GM21737 (cell line): ENCODE data around the gene NOC4L.
"Not testable (repeated sequence)": the region's sequence is repeated elsewhere in the genome, so short reads cannot be mapped to it uniquely, and the experiment has no call there.

Experiments
- ATAC-seq: cut with Tn5 transposase; IDR thresholded peaks from one replicate; pipeline ENCODE4 v1.9.1; 2021; ENCODE audit warnings: mild to moderate bottlenecking, moderate library complexity; ENCODE audit not compliant: unreplicated experiment

Gene NOC4L

DNA sequence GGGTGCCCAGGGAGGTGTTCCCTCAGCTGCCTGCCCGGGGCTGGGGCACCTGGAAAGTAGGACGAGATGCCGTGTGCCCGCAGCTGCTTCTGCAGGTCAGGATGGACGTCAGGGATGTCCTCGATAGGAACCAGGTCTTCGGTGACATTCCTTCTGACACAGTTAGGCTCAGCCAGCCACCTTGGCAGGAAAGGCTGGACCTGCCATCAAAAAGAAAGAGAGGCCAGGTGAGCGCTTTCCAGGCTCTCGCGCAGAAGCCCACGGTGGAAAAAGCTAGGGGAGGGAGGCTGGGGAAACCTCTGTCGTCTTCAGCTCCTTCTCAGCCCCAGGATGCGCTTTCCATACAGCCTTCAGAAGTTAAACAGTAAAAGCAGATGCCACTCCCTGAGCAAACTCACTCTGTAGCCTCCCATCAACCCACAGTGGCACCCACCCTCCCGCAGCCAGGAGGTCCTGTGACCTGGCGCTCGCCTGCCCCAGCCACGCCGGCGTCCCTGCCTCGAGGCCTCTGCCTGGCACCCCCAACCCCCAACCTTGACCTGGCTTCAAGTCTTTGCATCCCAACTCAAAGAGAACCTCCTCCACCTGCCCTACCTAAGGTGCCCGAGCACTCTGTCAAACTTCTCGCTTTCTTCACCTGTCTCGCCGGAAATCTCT, 1.4 kb upstream of the NOC4L start:
- ATAC-seq: no peak

DNA sequence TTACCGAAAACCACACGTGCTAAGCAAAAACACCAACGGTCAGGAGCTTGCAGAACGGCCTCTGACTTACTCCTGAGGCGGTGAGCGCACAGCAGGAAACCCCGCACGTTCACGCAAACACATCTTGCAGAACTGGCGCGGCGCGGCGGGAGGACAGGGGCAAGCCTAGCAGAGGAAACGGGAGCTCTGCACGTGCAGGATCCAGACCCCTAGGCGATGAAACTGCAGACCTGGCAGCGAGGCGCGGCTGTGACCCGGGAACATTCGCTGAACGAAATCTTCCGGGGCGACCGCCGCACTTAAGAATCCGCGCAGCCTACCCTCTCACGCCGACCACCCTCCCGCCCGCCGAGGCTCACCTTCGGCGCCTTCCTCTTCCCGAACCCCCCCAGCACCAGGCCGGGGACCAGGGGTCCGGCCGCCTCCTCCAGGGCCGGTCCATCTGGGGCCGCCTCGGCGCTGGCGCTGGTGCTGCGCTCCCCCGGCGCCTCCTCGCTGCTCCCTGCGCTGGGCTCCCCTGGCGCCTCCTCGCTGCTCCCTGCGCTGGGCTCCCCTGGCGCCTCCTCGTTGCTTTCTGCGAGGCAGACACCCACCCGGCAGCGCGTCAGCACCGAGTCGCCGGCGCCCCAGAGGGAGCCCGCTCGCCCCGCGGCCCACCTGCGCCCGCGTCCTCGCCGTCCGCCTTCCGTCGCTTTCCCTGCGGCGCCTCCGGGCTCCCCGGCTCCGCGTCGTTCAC, 753 bp upstream of the NOC4L start:
- peak; percentile 16 for ATAC-seq

DNA sequence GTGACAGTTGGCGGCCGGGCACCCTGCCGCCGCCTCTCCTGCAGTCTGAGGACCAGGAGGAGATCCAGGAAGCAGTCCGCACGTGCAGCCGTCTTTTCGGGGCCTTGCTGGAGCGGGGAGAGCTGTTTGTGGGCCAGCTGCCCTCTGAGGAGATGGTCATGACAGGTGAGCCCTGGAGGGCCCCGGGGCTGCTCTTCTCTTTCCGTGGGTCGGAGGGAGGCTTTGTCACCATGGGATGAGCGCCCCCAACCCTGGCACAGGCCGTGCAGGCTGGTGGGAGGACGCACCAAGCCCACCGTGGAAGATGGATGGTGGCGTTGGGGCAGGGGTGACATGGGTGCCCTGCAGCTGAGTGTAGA, 532 bp downstream of the NOC4L start:
- ATAC-seq: peak; percentile 2

DNA sequence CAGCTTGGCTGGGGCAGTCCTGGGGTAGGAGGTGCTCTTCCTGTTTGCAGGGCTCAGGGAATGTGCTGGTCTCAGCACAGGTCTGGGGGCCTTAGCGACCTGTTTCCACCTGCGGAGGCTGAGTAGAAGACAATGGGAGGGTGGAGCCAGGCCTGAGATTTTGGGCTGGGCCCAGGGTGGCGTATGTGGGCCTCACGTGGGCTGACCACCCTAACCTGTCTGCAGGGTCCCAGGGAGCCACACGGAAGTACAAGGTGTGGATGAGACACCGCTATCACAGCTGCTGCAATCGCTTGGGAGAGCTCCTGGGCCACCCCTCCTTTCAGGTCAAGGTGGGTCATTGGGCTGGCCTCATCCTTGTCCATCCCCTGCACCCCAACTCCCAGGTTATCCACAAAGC, 1.1 kb downstream of the NOC4L start:
- no peak for ATAC-seq

DNA sequence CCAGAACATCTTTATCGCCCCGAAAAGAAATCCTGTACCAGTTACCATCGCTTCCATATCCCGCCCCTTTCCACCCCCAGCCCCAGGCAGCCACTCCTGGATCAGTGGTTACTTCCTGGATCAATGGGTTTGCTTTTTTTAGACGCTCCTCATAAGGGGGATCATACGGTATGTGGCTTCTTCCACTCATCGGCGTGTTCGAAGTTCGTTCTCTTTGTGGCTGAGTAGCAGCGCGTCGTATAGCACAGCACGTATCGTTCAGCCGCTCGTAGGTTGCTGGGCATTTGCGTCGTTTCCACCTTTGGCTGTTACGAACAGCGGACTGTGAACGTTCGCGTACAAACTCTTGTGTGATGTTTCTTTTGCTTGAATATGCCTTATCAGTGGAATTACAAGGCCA, 1.8 kb downstream of the NOC4L start:
- ATAC-seq: no peak

DNA sequence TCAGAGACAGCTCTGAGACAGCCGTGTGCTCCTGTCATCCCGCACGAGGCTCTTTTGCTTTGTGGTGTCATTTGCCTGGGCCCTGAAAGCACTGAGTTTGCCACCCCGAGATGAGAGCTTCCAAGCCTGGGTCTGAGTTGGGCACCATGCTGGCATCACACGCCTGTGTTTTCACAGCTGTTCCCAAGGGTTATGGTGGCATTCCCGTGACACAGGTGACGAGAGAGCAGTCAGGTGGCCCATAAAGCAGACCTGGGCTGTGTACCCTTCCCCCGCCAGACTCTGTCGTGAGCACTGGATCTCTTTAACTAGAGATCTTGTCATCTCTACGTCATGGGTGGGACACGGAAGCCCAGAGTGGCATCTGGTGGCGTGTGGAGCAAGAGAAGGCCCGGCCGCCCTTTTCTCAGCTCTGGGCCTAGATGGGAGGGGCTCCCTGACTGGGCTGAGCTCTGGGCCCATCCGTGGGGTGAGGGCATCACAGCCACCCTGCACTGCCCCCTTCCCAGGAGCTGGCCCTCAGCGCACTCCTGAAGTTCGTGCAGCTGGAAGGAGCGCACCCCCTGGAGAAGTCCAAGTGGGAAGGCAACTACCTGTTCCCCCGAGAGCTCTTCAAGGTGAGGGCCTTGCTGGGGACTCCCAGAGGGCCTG, 2.6 kb downstream of the NOC4L start:
- ATAC-seq: no peak

DNA sequence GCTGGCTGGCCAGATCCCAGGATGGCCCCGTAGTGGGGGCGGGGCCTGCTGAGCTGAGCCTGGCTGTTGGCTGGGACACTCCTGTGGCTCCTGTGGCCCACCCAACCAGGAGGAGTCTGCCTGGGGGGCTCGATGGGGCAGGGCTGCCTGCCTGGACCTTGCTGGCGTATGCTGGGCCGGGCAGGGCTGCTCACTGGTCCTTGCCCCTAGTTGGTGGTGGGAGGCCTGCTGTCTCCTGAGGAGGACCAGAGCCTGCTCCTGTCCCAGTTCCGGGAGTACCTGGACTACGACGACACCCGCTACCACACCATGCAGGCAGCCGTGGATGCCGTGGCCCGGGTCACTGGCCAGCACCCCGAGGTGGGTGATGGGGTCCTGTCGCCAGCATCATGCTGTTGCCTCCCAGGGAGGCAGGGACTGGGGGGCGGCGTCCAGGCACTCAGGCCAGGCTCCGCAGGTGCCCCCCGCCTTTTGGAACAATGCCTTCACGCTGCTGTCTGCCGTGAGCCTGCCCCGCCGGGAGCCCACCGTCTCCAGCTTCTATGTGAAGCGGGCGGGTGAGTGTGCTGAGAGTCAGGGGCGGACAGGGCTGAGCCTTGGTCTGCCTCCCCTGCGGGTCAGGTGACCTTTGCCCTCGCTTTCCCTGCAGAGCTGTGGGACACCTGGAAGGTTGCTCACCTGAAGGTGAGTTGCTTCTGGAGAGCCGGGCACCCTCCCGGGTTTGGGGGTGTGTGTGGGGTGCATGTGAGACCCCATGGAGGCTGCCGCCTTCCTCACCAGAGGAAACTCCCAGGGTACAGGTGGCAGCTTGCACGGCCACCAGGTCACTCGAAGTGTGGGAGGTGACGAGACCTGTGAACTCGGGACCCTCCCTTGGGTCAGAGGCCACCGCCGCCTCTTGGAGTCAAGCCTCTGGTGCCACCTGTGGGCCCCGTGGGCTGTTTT, 3.4 kb downstream of the NOC4L start:
- ATAC-seq: no peak

DNA sequence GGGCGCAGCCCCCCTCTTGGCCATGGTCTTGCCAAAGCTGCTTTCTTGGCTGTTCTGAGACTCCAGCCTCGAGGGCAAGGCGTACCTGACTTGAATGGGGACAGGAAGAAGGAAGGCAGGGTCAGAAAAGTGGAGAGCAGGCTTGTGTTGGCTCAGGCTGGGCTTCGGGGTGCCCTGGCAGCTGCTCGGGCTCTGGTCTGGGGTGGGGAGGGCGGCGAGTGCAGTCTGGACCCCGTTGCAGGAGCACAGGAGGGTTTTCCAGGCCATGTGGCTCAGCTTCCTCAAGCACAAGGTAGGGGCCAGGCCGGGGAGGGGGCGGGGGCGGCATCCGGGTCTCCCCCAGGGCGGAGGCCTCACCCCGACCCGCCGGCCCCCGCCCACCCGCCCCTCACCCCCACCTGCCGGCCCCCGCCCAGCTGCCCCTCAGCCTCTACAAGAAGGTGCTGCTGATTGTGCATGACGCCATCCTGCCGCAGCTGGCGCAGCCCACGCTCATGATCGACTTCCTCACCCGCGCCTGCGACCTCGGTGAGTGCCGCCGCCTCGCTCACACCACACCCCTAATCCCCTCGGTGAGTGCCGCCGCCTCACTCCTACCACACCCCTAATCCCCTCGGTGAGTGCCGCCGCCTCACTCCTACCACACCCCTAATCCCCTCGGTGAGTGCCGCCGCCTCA, 4.2 kb downstream of the NOC4L start:
- ATAC-seq: no peak

DNA sequence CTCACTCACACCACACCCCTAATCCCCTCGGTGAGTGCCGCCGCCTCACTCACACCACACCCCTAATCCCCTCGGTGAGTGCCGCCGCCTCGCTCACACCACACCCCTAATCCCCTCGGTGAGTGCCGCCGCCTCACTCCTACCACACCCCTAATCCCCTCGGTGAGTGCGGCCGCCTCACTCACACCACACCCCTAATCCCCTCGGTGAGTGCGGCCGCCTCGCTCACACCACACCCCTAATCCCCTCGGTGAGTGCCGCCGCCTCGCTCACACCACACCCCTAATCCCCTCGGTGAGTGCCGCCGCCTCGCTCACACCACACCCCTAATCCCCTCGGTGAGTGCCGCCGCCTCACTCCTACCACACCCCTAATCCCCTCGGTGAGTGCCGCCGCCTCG, 5.3 kb downstream of the NOC4L start:
- not testable (repeated sequence) for ATAC-seq

DNA sequence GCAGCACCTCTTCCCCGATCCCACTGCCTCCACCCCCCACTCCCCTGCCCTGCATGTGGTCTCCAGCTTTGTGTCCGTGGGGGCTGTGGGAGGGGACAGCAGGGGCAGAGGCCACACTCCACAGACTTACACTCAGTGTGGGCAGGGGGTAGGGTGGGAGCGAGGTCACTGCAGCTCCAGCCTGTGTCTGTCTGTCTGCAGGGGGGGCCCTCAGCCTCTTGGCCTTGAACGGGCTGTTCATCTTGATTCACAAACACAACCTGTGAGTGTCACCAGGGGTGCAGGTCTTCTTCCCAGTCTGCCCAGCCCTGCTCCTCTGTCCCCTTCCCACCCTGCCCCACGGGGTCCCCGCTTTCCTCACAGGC, 6.5 kb downstream of the NOC4L start:
- no peak for ATAC-seq

DNA sequence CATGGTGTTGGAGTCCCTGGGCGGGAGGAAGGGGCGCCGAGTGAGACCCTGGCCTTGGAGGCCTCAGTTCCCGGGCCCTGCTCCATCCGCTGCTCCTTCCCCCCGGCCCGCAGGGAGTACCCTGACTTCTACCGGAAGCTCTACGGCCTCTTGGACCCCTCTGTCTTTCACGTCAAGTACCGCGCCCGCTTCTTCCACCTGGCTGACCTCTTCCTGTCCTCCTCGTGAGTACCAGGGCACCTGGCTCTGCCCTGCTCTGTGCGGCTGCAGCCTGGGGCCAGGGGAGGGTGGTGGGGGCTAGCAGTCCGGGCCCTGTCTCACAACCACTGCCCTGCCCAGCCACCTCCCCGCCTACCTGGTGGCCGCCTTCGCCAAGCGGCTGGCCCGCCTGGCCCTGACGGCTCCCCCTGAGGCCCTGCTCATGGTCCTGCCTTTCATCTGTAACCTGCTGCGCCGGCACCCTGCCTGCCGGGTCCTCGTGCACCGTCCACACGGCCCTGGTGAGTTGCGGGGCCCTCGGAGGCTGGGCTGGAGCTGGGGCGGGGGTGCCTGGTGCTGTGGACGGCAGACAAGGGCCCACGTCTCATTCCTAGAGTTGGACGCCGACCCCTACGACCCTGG, 7.0 kb downstream of the NOC4L start:
- ATAC-seq: no peak

DNA sequence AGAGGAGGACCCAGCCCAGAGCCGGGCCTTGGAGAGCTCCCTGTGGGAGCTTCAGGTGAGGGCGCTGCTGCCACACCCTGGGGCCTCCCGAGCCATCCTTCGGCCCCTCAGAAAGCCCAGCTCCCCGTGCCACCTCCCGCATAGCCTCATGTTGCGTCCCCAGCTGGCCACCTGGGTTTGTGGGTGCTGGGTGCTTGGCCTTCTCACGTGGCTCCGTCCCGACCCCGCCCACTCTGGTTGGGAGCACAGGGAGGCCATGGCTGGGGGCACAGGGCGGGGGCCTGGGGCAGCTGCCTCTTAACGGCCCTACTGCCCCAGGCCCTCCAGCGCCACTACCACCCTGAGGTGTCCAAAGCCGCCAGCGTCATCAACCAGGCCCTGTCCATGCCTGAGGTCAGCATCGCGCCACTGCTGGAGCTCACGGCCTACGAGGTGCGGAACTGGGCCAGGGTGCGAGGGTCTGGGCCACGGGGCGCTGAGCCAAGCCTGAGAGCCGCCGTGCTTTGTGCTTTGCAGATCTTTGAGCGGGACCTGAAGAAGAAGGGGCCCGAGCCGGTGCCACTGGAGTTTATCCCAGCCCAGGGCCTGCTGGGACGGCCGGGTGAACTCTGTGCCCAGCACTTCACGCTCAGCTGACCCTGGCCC, 7.6 kb downstream of the NOC4L start:
- no peak for ATAC-seq

DNA sequence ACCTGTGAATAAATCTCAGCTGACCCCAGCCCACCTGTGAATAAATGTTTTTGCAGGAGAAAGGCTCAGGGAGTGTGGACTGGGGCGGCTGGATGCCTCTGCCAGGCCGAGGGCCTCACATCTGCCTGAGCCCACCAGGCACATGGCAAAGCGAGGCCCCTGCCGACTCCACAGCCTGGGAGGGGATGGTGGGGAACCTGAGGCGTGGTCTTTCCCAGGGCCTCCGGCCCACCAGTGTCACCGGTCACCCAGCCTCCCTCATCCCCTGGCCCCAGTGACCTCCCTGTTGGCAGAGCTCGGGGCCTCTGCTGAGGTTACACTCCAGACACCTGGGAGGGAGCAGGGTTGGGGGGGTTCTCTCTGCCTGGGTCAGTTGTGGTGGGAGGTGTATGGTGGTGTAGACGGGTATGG, 8.2 kb downstream of the NOC4L start:
- ATAC-seq: no peak

DNA sequence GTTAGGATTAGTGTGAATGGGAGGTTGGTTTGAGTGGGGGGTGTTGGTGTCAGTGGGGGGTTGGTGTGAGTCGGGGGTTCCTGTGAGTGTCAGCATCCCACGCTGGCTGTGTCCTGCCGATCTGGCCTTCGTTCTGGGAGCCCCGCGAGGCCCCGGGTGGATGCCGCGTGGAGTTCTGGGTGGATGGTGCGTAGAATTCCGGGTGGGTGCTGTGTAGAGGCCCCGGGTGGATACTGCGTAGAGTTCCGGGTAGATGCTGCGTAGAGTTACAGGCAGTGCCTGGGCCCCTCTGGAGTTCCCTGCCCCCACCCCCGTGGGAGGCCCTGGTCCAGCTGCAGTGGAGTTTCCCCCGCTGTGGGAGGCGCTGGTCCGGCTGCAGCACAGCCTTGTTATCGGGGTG, 8.7 kb downstream of the NOC4L start:
- no peak for ATAC-seq

DNA sequence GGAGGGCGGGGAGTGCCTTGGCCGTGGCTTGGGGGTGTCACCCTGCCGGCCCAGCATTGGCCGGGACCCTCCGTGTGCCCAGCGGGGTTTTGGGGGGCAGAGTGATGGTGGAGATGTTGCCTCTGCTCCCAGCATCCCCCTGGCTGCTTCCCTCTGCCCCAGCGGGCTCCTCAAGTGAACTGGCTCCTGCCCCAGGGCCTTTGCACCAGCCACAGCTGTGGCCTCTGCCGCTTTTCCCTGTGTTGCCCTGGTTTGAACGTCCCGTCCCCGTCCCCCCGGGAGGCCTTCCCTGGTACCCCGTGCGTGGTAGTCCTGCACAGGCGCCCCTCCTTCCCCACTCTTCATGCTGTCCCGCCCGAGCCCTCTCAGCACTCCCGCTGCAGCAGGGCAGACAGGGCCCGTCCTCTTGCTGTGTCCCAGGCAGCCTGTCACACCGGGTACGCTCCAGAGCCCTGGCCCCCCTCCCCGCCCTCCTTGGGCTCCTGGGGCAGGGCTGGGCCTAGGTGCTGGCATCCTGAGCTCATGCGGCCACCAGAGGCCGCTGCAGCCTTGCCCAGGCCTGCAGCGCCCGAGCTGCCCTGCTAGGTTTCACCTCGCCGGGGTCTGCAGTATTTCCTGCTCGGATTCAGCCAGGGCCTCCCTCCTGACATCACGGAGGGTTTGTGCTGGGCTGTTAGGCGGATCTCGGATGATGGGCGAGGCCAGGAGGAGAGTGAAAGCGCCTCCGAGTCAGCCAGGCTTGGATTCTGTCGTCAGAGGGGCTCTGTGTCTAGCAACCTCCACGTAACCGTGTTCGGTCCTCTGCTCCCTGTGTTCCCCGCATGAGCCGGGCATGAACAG, 9.5 kb downstream of the NOC4L start:
- peak; percentile 86 for ATAC-seq

DNA sequence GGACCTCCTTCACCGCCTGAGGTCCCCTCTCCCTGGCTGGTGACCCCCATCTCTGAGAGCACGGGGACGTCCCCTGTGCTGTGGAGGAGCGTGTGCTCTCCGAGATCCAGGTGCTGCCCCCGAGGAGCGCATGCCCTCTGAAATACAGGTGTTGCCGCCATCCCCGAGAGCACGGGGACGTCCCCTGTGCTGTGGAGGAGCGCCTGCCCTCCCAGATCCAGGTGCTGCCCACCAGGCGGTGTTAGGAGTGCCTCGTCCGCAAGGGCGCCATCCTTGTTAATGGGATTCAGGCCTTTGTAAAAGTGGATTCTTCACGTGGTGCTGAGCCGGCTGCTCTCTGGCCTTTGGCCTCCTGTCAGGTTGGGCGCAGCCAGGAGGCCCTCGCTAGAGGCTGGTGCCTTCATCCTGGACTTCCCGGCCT, 10.1 kb downstream of the NOC4L start:
- ATAC-seq: peak; percentile 3

DNA sequence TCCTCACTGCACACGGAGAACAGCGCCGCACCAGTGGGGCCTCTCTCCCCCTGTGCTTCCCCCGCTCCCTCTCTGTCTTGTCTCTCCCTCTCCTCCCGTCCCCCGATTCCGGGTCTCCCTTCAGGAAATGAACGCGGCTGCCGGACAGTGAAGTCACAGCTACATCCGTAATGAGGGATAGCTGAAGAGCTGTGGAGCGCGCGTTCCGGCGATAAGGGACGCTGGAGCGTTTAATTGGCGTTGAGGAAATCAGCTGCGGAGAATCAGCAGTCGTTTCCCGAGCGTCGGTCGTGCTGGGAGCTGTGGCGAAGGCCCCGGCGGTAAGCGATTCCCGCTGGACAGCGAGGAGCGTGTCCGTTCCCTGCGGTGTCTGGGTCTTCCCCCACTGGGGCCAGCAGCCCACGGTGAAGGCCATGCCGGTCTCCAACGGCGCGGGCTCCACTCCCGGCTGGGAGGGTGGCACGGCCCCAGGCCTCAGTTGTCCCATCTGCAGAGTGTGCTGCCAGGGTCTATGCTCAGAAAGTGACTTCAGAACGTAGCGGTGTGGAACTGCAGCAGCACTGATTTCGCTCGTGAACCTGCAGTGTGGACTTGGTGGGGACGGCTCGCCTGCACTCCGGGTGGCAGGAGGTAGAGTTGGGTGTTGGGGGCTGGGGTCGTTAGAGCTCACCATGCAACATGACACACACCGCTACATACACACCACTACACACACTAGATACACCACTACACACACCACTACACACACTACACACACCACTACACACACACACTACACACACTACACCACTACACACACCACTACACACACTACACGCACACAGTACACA, 10.9 kb downstream of the NOC4L start:
- ATAC-seq: no peak
